GM18951 (cell line): Measurements from ENCODE around the gene MEI4.

ENCODE experiments used
- POLR2A ChIP-seq: IDR thresholded peaks from 4 replicates; pipeline ENCODE4 v1.6.1; 2011; ENCODE audit warnings: mild to moderate bottlenecking; ENCODE audit not compliant: insufficient read length, insufficient read depth; ENCODE audit errors: extremely low read depth
- in situ Hi-C: fragments of 300-500 bp; cut with MboI; formaldehyde crosslinking; loops from one replicate; pipeline ENCODE4 v1.12.0; 2022; ENCODE audit warnings: low sequenced_read_pairs, mixed read lengths, inconsistent platforms; ENCODE audit not compliant: unreplicated experiment

Gene MEI4, protein sequence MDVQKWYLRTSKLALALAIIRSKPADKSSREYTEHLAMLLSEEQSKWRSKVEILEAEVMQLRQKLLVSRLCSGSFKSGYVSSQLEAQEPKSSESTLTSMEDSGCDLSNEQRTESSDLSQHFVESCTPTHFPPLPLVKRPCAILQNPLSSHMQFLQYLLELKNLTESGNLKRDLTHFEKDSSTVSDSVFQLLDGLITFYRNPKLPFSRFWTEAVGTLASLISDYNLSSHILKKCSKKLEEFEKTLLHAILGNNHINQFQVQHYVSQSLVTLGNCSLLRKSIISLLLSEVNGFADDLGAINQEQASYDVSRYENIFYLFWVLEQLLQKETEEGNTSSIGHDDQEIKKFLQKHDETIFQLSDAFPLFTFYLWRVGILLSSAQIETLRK

DNA sequence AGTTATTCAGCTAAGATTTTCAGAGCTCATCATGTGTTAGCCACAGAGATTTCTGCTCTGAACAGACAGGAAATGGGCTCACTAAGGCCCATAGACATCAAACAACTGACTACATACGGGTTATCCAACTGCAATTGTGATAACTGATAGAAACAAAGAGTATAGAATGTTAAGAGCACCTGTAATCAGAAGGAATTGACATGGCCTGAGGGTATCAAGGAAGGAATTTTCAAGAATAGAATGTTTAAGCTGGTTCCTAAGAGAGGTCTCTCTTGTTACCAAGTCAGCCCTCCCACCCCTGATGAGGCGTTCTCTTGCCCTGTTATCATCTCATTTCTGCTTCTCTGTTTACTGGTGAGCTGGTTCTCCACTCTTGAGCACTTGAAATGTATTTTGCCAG is at the start of gene MEI4:
MEI4 (plus strand) TSS at position 301 of the 400 bp plus-strand sequence. CDS start 37,633 bp downstream, outside the sequence.
- TF ChIP-seq POLR2A, result no peak
- in situ Hi-C loops, result no loop called here

DNA sequence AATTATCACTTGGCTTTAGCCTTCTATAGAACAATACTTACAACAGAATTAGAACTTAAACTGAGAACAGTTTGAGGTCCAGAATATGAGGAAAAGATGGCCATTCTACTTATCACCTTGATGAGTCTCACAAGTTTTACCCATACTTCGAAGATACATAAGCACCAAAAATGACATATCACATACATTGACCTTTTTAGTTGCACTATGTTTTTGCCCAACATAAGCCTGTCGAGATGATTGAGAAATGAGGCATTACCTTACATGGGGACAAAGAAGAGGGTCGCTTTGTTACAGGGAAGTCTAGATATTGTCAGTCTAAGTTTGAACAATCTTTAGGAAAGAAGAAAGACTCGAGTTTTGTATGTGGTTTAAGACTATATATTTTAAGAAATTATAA is 48.4 kb upstream of the MEI4 start:
- TF ChIP-seq POLR2A, result no peak
- in situ Hi-C loops, result no loop called here

DNA sequence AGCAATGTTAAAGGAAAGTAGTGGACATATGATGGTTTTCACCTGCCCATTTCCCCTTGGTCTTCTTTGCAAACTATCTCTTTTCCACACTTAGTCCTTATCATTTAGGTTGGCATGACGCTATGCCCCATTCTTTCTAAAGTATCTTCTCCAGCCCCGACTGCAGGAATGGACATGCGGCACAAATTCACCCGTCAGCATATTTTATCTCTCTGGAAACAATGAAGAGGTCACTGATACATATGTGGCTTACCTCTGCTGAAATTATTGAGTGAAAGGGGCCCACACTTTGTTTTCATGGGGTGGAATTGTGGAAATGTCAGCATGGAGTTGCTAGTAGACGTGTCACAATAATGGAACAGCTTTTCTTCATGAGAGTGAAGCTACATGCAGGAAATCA is 45.8 kb upstream of the MEI4 start:
- in situ Hi-C loops, result no loop called here
- no peak for TF ChIP-seq POLR2A

DNA sequence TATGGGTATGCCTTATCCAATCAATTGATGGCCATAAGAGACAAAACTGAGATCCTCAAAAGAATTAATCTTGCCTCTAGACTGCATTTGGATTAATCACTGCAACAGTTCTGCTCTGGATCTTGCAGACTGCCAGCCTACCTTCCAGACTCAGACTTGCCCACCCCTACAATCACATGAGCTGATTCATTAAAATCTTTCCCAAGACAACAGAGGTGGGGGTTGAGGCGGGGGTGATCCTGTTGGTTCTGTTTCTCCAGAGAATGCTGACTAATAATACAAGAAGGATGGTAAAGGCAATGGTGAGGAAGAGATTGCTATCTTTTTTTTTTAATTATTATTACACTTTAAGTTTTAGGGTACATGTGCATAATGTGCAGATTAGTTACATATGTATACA is 43.7 kb upstream of the MEI4 start:
- no peak for TF ChIP-seq POLR2A
- in situ Hi-C loops, result no loop called here

DNA sequence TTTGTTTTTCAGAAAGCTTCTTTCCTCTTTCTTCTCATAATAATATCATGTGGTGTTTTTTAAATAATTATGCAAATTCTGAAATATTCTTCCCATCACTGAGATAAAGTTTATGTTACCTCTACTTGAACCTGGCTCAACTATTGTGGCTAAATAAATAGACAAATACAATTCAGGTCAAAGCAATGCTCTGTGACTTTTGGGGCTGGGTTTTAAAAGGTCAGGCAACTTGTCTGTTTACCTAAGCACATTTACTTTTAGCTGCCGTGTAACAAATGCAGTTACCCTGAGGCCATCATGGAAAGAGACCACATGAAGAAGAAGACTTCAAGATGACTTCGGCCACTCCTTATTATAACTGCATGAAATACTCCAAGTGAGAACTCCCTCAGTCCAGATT is 33.7 kb upstream of the MEI4 start:
- in situ Hi-C loops, result no loop called here
- no peak for TF ChIP-seq POLR2A

DNA sequence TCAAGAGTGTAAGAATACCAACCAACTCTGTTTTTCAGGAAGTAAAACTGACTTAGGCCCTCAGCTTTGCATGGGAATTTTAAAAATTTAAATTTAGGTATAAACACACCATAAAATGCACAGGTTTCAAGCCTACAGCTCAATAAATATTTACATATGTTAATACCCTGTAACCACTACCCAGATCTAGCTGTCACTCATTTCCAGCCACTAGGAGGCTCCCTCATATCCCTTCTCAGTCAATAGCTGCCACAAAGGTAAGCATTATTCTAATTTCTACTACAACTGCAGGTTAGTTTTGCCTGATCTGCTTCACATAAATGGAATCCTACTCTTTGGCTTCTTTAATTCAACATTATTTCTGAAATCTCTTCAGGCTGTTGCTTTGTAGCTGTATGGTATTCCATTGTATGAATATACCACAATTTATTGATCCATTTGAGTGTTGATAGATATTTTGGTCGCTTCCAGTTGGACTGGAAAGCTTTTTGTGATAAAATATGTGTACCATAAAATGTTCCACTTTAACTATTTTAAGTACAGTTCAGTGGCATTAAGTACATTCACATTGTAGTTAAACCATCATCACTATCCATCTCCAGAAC is 32.5 kb upstream of the MEI4 start:
- in situ Hi-C loops, result no loop called here
- TF ChIP-seq POLR2A, result no peak

DNA sequence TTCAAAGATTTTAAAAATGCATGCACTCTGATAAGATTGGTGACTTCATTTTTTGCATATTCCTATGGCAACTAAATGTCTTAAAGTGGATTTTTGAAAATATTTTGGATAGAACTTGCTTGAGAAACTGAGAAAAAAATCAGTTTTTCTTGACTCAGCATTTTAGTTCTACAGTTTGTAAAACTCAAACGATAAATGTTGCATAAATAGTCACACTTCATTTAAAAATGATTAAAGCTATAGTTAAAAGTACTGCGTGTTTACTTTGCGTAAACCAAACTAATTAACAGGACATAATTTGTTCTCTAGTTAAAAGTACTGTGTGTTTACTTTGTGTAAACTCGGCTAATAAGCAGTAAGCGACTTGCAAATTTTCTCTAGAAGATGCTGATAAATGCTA is 28.3 kb upstream of the MEI4 start:
- no peak for TF ChIP-seq POLR2A
- in situ Hi-C loops, result no loop called here

DNA sequence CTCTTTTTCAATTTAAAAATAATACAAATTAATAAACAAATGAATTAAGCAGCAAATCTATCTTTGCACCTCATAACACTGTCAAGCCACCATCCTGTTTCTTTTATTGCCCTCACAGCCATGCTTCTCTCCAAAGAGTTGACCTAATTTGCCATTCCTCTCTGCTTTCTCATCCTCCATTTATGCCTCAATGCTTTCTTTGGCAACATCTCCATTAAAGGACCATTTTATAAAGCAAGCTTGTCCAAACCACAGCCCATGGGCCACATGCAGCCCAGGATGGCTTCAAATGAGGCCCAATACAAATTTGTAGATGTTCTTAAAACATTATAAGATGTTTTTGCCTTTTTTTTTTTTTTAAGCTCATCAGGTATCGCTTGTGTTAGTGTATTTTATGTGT is 26.4 kb upstream of the MEI4 start:
- TF ChIP-seq POLR2A, result no peak
- in situ Hi-C loops, result no loop called here

DNA sequence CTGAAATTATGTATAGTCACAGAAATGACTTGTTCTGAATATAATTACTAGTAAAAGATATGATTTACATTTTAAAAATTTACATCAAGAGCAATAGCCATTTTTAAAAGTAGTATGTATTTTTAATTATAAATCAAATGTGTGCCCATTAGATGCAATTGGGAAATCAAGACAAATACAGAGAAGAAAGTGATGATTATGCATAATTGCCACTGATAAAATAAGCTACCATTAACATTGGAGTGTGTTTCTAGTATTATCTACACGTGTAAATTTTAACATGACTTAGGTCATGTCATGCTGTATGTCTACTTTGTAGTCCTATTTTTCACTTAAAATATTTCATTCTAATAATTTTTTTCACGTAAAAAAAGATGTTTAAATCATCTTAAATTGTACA is 22.8 kb upstream of the MEI4 start:
- in situ Hi-C loops, result no loop called here
- TF ChIP-seq POLR2A, result no peak

DNA sequence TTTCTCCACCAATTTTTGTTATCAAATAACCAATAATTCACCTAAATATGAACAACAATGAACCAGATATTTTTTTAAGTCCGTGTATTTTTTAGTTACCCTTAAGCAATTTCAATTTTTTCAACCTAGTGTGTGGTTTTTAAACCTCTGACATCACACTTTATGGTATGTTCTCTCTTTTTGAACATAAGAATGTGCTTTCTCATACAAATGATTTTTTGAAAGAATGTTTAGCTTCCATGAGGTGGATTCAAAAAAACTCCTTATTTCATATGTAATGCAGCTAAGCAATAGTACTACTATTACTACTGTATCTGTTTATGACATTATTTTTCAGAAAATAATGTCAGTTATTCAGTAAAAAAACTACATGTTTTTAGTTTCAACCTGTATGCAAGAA is 19.4 kb upstream of the MEI4 start:
- no peak for TF ChIP-seq POLR2A

DNA sequence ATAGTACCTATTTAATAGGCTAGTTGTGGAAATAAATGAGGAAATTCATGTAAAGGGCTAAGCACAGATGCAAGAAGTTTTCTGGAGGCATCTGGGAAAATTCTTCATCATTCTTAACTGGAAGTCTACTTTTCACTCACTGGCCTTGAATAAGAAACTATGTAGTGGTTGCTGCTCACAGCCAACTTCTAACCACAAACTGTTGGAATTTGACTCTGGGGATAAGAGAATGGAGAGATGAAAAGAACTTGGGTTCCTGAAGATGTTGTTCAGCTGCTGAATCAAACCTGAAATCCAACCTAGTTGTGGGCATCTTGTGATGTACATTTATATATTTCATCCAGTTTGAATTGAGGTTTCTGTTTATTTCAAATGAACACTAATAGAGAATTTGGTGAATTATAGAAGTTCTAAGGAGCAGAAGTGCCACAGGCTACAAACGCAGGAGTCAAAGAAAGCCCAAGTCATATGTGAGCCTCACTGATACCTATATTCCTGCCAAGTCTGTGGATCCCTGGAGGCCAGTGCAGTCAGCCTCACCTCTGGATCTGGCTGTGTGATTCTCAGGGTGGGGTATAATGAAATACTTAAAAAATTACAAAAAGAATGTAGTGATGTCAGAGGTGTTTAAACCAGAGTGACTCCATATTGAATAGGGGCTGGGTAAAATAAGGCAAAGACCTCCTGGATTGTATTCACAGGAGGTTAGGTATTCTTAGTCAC is 18.7 kb upstream of the MEI4 start:
- no peak for TF ChIP-seq POLR2A
- in situ Hi-C loops, result no loop called here

More for the DNA sequence above, 19.4 kb upstream of the MEI4 start:
- in situ Hi-C loops, result no loop called here

DNA sequence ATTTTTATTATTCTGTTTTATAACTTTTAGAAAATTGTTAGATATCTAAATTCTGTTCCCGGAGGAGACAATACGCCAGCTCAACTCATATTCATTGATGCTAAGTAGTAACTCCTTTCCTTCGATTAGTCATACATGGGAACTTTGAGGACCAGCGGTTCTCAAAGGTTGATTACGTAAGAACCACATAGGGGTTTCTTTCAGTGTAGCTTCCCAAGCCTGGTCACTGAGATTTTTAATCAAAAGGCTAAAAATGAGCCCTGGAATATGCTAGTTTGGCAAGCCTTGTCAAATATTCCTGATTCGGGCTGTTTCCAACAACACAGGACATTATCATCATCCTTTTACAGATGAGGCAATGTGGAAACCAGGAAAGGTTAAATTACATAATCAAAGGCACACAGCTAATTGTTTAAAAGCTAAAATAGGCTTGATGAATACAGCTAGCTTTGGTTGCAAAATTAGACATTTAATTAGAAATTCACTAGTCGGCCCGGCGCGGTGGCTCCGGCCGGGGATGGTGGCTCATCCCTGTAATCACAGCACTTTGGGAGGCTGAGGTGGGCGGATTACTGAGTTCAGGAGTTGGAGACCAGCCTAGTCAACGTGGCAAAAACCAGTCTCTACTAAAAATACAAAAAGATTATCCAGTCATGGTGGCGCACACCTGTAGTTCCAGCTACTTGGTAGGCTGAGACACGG is 14.6 kb upstream of the MEI4 start:
- TF ChIP-seq POLR2A, result no peak
- in situ Hi-C loops, result no loop called here

DNA sequence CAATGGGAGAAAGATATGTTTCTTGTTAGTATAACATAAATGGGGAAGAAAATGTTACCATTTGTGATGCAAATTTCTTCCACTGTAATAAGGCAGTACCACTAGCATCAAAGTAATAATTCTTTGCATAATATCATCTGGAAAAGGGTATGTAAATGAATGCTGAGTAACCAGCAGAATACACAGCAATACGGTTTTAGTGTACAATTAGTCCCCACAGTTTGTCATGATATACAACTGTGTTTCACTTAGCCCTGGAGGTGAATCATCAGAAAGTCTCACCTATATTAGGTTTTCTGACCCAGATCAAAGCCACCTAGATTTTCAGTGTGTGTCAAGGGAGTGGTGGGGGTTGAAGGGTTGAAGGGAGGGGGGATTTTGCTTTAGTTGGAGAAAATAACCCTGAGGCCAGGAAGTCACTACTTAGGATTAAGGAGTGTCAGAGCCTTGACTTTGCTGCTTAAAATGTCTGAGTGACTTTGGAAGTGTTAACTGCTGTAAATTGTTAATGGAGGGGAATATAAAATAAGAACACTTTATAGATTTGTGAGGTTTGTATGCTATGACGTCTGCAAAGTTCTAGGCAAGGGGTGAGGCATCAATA is 8.6 kb upstream of the MEI4 start:
- no peak for TF ChIP-seq POLR2A
- in situ Hi-C loops, result no loop called here
